Upper lobe of left lung (tissue), 4 donors: Measurements from ENCODE around the gene MRPL37.

Source experiments
- CTCF ChIP-seq, 6 experiments: fragments of 450-650 bp in 4 of 6; fragments of 200-600 bp in 2 of 6; sonication (generic) in 2 of 6; IDR thresholded peaks; one replicate each; pipeline ENCODE4 v1.5.1; 2016 to 2019; ENCODE audit warnings: antibody characterized with exemption in 6 of 6
- EP300 ChIP-seq, 4 donors: sonication (generic); formaldehyde crosslinking; IDR thresholded peaks; one replicate each; pipeline ENCODE4 v1.5.1; 2017; ENCODE audit warnings: antibody characterized with exemption in 4 of 4, control low read depth in 2 of 4
- POLR2A ChIP-seq, 4 donors: fragments of 450-650 bp; IDR thresholded peaks; one replicate each; pipeline ENCODE4 v1.5.1; 2016 to 2017; ENCODE audit warnings: antibody characterized with exemption in 4 of 4, mild to moderate bottlenecking in 2 of 4

- TF ChIP-seq CTCF (IDR thresholded peaks at IDR 0.05) = no peak
- TF ChIP-seq POLR2A (IDR thresholded peaks at IDR 0.05) = no peak
- no peak for TF ChIP-seq EP300 (IDR thresholded peaks at IDR 0.05)
These were observed 7.3 kb downstream of the MRPL37 start for GRCh38 chr1:54207287-54207686.
